Coronary artery (tissue), 2 donors: ENCODE measurements around the gene GLYATL1.

Experiments used
- DNase-seq: peaks from one replicate; pipeline ENCODE4 v3.0.0-alpha.2; 2017; ENCODE audit warnings: low spot score
- H3K27ac ChIP-seq, 2 donors: fragments of 200-600 bp; sonication (generic); one replicate each; pipeline ENCODE4 v1.5.1; 2016 to 2019
- H3K4me3 ChIP-seq: fragments of 200-600 bp; sonication (generic); 2 replicates; pipeline ENCODE4 v1.5.1; 2016; ENCODE audit warnings: mild to moderate bottlenecking, moderate library complexity
- TF ChIP-seq, protein P1 (sequence below): fragments of 200-600 bp; sonication (generic); IDR thresholded peaks from one replicate; pipeline ENCODE4 v1.5.1; 2019; ENCODE audit warnings: antibody characterized with exemption

GLYATL1 gene

DNA sequence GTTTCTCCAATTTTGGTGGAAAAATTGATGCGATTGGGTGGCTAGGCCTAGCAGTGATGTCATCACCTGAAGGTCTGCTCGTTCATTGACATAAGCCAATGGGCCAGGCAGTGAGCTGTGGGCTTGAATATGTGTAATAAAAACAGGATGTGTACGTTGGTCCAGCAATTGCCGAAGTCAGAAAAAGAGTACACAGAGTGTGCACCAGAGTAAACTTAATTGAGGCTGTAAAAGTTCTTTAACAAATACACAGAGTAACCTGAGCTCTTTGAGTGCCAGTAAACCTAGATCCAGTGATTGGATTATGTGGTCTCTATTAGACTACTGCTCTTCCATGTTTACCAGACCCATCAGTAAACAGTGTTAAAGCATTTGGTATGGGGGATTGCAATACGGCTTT is 13.0 kb upstream of the GLYATL1 start:
- TF ChIP-seq, protein P1, sequence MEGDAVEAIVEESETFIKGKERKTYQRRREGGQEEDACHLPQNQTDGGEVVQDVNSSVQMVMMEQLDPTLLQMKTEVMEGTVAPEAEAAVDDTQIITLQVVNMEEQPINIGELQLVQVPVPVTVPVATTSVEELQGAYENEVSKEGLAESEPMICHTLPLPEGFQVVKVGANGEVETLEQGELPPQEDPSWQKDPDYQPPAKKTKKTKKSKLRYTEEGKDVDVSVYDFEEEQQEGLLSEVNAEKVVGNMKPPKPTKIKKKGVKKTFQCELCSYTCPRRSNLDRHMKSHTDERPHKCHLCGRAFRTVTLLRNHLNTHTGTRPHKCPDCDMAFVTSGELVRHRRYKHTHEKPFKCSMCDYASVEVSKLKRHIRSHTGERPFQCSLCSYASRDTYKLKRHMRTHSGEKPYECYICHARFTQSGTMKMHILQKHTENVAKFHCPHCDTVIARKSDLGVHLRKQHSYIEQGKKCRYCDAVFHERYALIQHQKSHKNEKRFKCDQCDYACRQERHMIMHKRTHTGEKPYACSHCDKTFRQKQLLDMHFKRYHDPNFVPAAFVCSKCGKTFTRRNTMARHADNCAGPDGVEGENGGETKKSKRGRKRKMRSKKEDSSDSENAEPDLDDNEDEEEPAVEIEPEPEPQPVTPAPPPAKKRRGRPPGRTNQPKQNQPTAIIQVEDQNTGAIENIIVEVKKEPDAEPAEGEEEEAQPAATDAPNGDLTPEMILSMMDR = no peak
- DNase-seq = no peak
- Histone ChIP-seq H3K4me3 (no peak overlapping the region), H3K27ac (no peak overlapping the region)

DNA sequence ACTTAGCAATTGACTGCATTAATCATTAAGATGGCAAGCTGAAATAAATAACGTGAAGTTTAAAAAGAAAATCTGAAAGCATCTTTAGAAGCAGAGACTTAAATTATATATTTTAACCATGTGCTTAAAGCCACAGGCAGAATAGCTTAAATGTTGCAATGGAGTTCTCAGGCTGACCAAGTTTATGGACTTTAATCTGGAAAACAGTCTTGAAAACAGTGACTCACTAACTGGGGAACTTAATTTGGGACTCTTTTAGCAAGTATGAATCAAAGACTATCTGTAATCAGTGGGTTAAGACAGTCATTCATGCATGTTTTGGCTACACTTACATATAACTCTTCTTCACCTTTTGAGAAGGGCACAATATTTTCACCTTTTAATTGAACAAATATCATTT is 12.6 kb upstream of the GLYATL1 start:
- TF ChIP-seq, protein P1 = no peak
- no peak for DNase-seq
- Histone ChIP-seq H3K27ac (no peak overlapping the region), H3K4me3 (no peak overlapping the region)

DNA sequence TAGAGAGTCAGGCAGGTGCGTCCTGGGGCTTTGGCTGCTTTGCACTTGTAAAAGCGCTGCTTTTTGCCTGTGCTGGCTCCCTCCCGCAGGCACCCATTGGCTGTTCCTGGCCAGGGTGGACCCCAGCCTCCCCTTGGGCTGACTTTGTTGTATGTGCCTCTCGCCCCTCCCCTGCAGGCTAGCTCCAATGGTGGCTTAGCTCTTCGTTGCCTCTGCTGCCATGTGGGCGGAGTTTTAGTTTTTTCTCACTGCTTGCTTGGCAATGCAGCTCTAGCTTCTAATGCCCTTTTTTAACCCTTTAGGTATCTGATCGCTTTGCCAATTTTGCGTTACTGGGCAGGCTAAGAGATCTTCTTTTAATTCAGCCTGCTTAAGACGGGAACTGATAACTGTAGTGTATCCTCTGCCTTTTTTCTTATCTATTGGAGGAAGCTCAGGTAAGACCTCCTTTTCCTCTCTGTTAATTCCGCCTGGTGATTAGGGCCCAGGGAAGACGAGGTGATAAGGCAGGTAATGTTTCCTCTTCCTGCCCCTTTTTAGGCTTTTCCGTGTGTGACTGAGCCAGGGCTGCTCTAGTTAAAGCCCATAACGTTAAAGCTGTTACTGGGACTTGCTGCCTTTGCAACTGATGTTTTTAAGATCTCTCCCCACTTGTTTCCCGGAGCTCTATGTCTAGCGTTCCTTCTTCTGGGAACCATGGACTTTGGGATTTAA is 11.7 kb upstream of the GLYATL1 start:
- TF ChIP-seq, protein P1 = no peak
- H3K4me3 ChIP-seq = no peak overlapping the region
- no peak for DNase-seq
- H3K27ac ChIP-seq = no peak overlapping the region

DNA sequence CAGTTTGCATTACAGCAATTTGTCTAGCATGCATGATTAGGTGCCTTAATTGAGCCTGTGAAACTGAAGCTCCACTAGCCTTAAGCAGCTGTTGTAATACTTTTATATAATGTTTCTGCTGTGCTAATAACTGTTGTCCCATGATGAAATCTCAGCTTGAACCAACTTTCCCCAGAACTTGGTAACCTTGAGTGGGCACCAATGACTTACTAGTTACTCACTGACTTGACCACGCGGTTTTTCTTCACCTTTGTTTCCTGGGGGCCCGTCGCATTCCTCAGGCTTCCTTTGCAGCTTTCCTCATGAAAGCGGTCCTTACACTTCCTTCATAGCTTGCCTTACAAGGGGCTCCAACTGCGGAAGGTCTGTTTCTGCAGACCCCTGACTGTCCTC is 11.2 kb upstream of the GLYATL1 start:
- H3K27ac ChIP-seq = no peak overlapping the region
- DNase-seq = no peak

DNA sequence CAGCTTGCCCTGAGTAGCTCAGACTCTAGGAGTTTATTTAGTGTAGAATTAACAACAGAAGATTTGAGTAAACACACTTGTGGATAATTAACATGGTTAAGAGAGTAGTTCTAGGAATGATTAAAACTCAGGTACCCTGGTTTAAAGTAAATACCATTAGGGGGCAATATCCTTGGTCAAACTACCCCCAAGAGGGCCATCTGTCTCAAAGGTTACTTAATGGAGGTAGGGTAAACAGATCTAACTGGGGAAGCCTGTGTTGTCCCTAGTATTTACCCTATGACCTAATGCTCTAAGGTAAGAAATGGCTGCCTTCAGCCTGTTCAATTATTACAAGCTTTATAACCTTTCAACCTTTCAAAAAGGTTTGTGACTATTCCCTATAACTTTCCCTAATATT is 10.6 kb upstream of the GLYATL1 start:
- DNase-seq = no peak
- Histone ChIP-seq H3K4me3 (no peak overlapping the region), H3K27ac (no peak overlapping the region)
- TF ChIP-seq, protein P1 = no peak

More for the DNA sequence above, 11.2 kb upstream of the GLYATL1 start:
- TF ChIP-seq, protein P1 = no peak
- no peak overlapping the region for H3K4me3 ChIP-seq

DNA sequence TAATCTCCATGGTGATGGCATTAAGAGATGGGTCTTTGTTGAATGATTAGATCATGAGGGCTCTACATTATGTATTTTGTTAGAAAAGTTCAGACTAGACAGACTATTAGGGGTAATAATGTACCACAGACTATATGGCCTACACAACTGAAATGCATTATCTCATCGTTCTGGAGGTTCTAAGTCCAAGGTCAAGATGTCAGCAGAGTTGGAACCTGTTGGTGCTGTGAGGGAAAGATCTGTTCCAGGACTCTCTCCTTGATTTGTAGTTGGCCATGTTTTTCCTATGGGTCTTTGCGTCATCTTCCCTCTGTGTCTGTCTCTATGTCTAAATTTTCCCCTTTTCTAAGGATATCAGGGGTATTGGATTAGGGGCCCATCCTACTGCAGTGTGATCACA is 8.4 kb upstream of the GLYATL1 start:
- TF ChIP-seq, protein P1 = no peak
- no peak for DNase-seq
- H3K27ac ChIP-seq = no peak overlapping the region
- no peak overlapping the region for H3K4me3 ChIP-seq

DNA sequence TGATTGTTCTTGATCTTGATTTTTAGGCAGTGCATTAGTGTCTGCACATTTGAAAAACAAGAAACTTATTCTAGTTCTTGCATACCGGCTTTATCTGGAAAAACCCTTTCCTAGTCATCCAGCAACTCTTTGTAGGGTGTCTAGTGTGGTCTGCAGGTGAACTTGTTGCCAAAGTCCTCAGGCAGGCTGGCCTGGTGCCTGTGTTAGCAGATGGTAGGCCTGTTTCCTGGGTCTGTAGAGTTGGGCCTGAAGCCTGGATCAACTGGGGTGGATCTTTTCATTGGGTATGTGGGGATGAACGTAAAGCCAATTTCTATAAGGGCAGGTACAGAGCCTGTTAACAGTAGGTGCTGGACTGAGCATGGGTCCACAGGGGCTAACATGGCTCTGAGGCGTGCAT is 5.6 kb upstream of the GLYATL1 start:
- TF ChIP-seq, protein P1 = no peak
- no peak overlapping the region for H3K27ac ChIP-seq
- DNase-seq = no peak
- no peak overlapping the region for H3K4me3 ChIP-seq
